H9 (cell line): ENCODE measurements around the gene FAM124A. TPM values are rescaled to one million over a fixed set of nuclear protein-coding genes. Genes with fewer than 3 reads are reported as not detected.

Experiments
- DNase-seq: peaks from one replicate; pipeline ENCODE4 v3.0.0-alpha.2; 2017
- H2AFZ ChIP-seq: one replicate; pipeline ENCODE4 v1.6.1; 2013; ENCODE audit warnings: mild to moderate bottlenecking, low read length, control low read depth, moderate library complexity
- H2AK5ac ChIP-seq: 2 replicates; pipeline ENCODE4 v1.6.1; 2013; ENCODE audit warnings: low read length, control low read depth, mixed read lengths; ENCODE audit not compliant: insufficient read length
- H2BK120ac ChIP-seq: one replicate; pipeline ENCODE4 v1.6.1; 2013; ENCODE audit warnings: low read depth, mild to moderate bottlenecking, low read length, control low read depth, inconsistent platforms; ENCODE audit not compliant: poor library complexity, severe bottlenecking
- H2BK12ac ChIP-seq: 2 replicates; pipeline ENCODE4 v1.6.1; 2013; ENCODE audit warnings: low read length, control low read depth, mixed read lengths, low read depth; ENCODE audit not compliant: insufficient read length
- H2BK15ac ChIP-seq: 2 replicates; pipeline ENCODE4 v1.6.1; 2013; ENCODE audit warnings: low read depth, low read length, control low read depth
- H2BK20ac ChIP-seq: one replicate; pipeline ENCODE4 v1.6.1; 2013; ENCODE audit warnings: low read depth, mild to moderate bottlenecking, low read length, control low read depth, inconsistent platforms; ENCODE audit not compliant: poor library complexity, severe bottlenecking
- H2BK5ac ChIP-seq: 2 replicates; pipeline ENCODE4 v1.6.1; 2013; ENCODE audit warnings: low read length, control low read depth, mixed read lengths; ENCODE audit not compliant: insufficient read length
- H3K14ac ChIP-seq: 2 replicates; pipeline ENCODE4 v1.6.1; 2013; ENCODE audit warnings: low read length, control low read depth; ENCODE audit not compliant: insufficient read depth
- H3K18ac ChIP-seq: 2 replicates; pipeline ENCODE4 v1.6.1; 2013; ENCODE audit warnings: low read depth, mild to moderate bottlenecking, mixed read lengths, low read length, control low read depth; ENCODE audit not compliant: insufficient read length
- H3K23ac ChIP-seq: 2 replicates; pipeline ENCODE4 v1.6.1; 2013; ENCODE audit warnings: low read length, control low read depth, mixed read lengths, low read depth; ENCODE audit not compliant: insufficient read length
- H3K23me2 ChIP-seq: 2 replicates; pipeline ENCODE4 v1.6.1; 2013; ENCODE audit warnings: low read depth, mild to moderate bottlenecking, mixed read lengths, low read length, control low read depth; ENCODE audit not compliant: insufficient read length, poor library complexity, severe bottlenecking
- H3K27ac ChIP-seq: 2 replicates; pipeline ENCODE4 v1.5.1; 2013; ENCODE audit warnings: low read length, control low read depth, mixed read lengths, low read depth; ENCODE audit not compliant: insufficient read length
- H3K27me3 ChIP-seq: 2 replicates; pipeline ENCODE4 v1.6.1; 2013; ENCODE audit warnings: low read length, control low read depth, inconsistent platforms; ENCODE audit not compliant: insufficient read depth
- H3K4ac ChIP-seq: 2 replicates; pipeline ENCODE4 v1.6.1; 2013; ENCODE audit warnings: low read depth, mild to moderate bottlenecking, control low read depth, inconsistent platforms, low read length, moderate library complexity
- H3K4me1 ChIP-seq: 2 replicates; pipeline ENCODE4 v1.6.1; 2013; ENCODE audit warnings: low read length, control low read depth, inconsistent platforms; ENCODE audit not compliant: insufficient read depth
- H3K4me2 ChIP-seq: 2 replicates; pipeline ENCODE4 v1.6.1; 2013; ENCODE audit warnings: low read length, control low read depth, mixed read lengths; ENCODE audit not compliant: insufficient read length, insufficient read depth
- H3K56ac ChIP-seq: 2 replicates; pipeline ENCODE4 v1.6.1; 2013; ENCODE audit warnings: low read depth, mild to moderate bottlenecking, mixed read lengths, low read length, control low read depth; ENCODE audit not compliant: insufficient read length
- H3K79me1 ChIP-seq: 2 replicates; pipeline ENCODE4 v1.6.1; 2013; ENCODE audit warnings: low read depth, mild to moderate bottlenecking, moderate library complexity, low read length, control low read depth, inconsistent platforms; ENCODE audit not compliant: insufficient read depth, poor library complexity, severe bottlenecking
- H3K79me2 ChIP-seq: 2 replicates; pipeline ENCODE4 v1.6.1; 2013; ENCODE audit warnings: low read length, control low read depth, inconsistent platforms; ENCODE audit not compliant: insufficient read depth
- H3K9ac ChIP-seq: 2 replicates; pipeline ENCODE4 v1.6.1; 2013; ENCODE audit warnings: low read length, control low read depth, mixed read lengths; ENCODE audit not compliant: insufficient read length; ENCODE audit errors: extremely low read depth
- H3K9me3 ChIP-seq: one replicate; pipeline ENCODE4 v1.6.1; 2013; ENCODE audit warnings: low read depth, low read length, inconsistent platforms; ENCODE audit not compliant: control insufficient read depth
- H3T11ph ChIP-seq: one replicate; pipeline ENCODE4 v1.6.1; 2013; ENCODE audit warnings: mild to moderate bottlenecking, low read length, control low read depth, inconsistent platforms
- H4K20me1 ChIP-seq: one replicate; pipeline ENCODE4 v1.6.1; 2013; ENCODE audit not compliant: control insufficient read depth, insufficient read length, insufficient read depth
- H4K5ac ChIP-seq: 2 replicates; pipeline ENCODE4 v1.6.1; 2013; ENCODE audit warnings: low read depth, mild to moderate bottlenecking, mixed read lengths, low read length, control low read depth; ENCODE audit not compliant: insufficient read length
- H4K8ac ChIP-seq: replicated peaks from 2 replicates; pipeline ENCODE4 v1.6.1; 2013; ENCODE audit warnings: low read length, control low read depth, mixed read lengths, low read depth; ENCODE audit not compliant: insufficient read length
- H4K91ac ChIP-seq: 2 replicates; pipeline ENCODE4 v1.6.1; 2013; ENCODE audit warnings: low read depth, mild to moderate bottlenecking, moderate library complexity, mixed read lengths, low read length, control low read depth; ENCODE audit not compliant: insufficient read length
- H3K27ac Mint-ChIP-seq, 3 experiments: 2 replicates in 2 of 3; 3 replicates in 1 of 3; pipeline ENCODE4 v1.8.0; 2020 to 2021; ENCODE audit warnings: mixed read lengths in 3 of 3, mild to moderate bottlenecking in 1 of 3, moderate library complexity in 1 of 3
- H3K27me3 Mint-ChIP-seq: 2 replicates; pipeline ENCODE4 v1.8.0; 2021; ENCODE audit warnings: low read depth, mild to moderate bottlenecking, moderate library complexity, mixed read lengths
- H3K36me3 Mint-ChIP-seq, 3 experiments: 2 replicates in 2 of 3; 3 replicates in 1 of 3; pipeline ENCODE4 v1.8.0; 2020 to 2021; ENCODE audit warnings: low read depth in 3 of 3, mixed read lengths in 3 of 3; ENCODE audit not compliant: insufficient read depth in 1 of 3
- H3K4me1 Mint-ChIP-seq, 2 experiments: 2 replicates each; pipeline ENCODE4 v1.8.0; 2020; ENCODE audit warnings: mixed read lengths in 2 of 2
- H3K4me3 Mint-ChIP-seq, 2 experiments: 2 replicates in 1 of 2; 3 replicates in 1 of 2; pipeline ENCODE4 v1.8.0; 2020 to 2021; ENCODE audit warnings: mild to moderate bottlenecking in 2 of 2, mixed read lengths in 2 of 2, moderate library complexity in 1 of 2
- H3K9me3 Mint-ChIP-seq, 2 experiments: 2 replicates in 1 of 2; 3 replicates in 1 of 2; pipeline ENCODE4 v1.8.0; 2020; ENCODE audit warnings: mild to moderate bottlenecking in 2 of 2, mixed read lengths in 2 of 2, moderate library complexity in 1 of 2
- WGBS: extraction: QIAGEN DNeasy Blood & Tissue Kit; methylation state at CpG from one replicate; pipeline ENCODE4 v1.1.7; 2013; ENCODE audit warnings: missing lambda C conversion rate, low lambda C conversion rate, mixed read lengths; ENCODE audit not compliant: insufficient read length; ENCODE audit errors: extremely low coverage; 5-methylcytosine and 5-hydroxymethylcytosine counted together
- total RNA-seq: library from RNA; stranded (reverse); gene quantifications from 2 replicates; pipeline ENCODE4 v1.2.1, GENCODE V29; 2021
- TF ChIP-seq, protein P1 (sequence below): fragments of 200-600 bp; sonication (generic); conservative IDR thresholded peaks from 3 replicates; pipeline ENCODE4 v1.8.0; 2021; ENCODE audit warnings: antibody characterized with exemption, mild to moderate bottlenecking

The FAM124A gene
- total RNA-seq, 1 experiment from 2014 or later = 41.9 TPM

- Histone ChIP-seq H3K18ac (no peak overlapping the region), H2BK120ac (no peak overlapping the region), H3K27me3 (no peaks in the 10 kb centered on the region), H4K20me1 (no peaks in the 10 kb centered on the region), H3K56ac (no peak overlapping the region), H3T11ph (no peak overlapping the region), H2BK15ac (no peak overlapping the region), H3K79me2 (peaks cover 1% of the 10 kb centered on the region; the same call in 1 of the 2 replicates), H3K27ac (no peak overlapping the region), H4K5ac (no peak overlapping the region), H3K23me2 (peaks cover 14% of the 10 kb centered on the region), H2AK5ac (no peak overlapping the region), H2BK12ac (no peak overlapping the region), H3K23ac (no peak overlapping the region), H2AFZ (no peak overlapping the region), H3K4me2 (no peak overlapping the region), H3K4me1 (peaks cover 6% of the 10 kb centered on the region; the same call in 1 of the 2 replicates), H2BK5ac (no peak overlapping the region), H3K79me1 (no peaks in the 10 kb centered on the region), H2BK20ac (no peak overlapping the region), H3K4ac (no peak overlapping the region), H3K14ac (no peak overlapping the region), H3K9me3 (no peaks in the 10 kb centered on the region), H4K8ac (no peak overlapping the region), H4K91ac (no peak overlapping the region), H3K9ac (no peak overlapping the region)
- Mint-ChIP-seq H3K4me3 (no peak overlapping the region), H3K27ac (no peak overlapping the region), H3K27me3 (peaks cover 20% of the 10 kb centered on the region), H3K9me3 (peaks cover 7 to 12% of the 10 kb centered on the region in 2 experiments), H3K36me3 (peaks cover 0 to 13% (median 5%) of the 10 kb centered on the region in 3 experiments; a peak in 3 of 7 replicates), H3K4me1 (peaks cover 21 to 33% of the 10 kb centered on the region in 2 experiments)
- no CpG with 5 or more reads among the region's 4 CpGs for WGBS
- TF ChIP-seq, protein P1, sequence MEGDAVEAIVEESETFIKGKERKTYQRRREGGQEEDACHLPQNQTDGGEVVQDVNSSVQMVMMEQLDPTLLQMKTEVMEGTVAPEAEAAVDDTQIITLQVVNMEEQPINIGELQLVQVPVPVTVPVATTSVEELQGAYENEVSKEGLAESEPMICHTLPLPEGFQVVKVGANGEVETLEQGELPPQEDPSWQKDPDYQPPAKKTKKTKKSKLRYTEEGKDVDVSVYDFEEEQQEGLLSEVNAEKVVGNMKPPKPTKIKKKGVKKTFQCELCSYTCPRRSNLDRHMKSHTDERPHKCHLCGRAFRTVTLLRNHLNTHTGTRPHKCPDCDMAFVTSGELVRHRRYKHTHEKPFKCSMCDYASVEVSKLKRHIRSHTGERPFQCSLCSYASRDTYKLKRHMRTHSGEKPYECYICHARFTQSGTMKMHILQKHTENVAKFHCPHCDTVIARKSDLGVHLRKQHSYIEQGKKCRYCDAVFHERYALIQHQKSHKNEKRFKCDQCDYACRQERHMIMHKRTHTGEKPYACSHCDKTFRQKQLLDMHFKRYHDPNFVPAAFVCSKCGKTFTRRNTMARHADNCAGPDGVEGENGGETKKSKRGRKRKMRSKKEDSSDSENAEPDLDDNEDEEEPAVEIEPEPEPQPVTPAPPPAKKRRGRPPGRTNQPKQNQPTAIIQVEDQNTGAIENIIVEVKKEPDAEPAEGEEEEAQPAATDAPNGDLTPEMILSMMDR = no peak
- no peak for DNase-seq
Measured at GRCh38 chr13:51218626-51219025, 3.6 kb upstream of the FAM124A start.
